GM11168 (cell line): Measurements from ENCODE around the gene JDP2.

Experiments used
- in situ Hi-C: fragments of 300-500 bp; cut with MboI; formaldehyde crosslinking; loops from one replicate; pipeline ENCODE4 v1.12.0; 2022; ENCODE audit warnings: low sequenced_read_pairs; ENCODE audit not compliant: unreplicated experiment

JDP2 gene

DNA sequence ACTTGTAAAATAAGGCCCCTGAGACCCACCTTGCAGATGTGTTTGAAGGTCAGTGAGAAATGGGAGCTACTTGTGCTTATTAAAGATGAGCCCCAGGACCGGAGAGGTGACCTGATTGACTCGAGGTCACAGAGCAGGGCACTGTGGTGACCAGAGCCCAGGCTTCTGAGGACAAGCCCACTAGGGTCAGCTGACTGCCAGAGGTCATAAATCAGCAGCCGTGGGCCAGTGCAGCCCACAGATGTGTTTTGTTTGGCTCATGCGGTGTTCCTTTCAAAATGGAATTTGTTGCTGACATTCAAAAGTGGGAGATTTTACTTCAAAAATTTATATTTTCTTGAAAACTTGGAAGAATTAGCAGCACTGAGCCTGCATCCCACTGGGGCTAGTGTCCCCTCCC, 24.5 kb downstream of the JDP2 start:
- in situ Hi-C loops, result loop anchor here (25.0 kb wide), 1 partner anchor 315 kb away; the partner anchor contains the start of gene NEK9

DNA sequence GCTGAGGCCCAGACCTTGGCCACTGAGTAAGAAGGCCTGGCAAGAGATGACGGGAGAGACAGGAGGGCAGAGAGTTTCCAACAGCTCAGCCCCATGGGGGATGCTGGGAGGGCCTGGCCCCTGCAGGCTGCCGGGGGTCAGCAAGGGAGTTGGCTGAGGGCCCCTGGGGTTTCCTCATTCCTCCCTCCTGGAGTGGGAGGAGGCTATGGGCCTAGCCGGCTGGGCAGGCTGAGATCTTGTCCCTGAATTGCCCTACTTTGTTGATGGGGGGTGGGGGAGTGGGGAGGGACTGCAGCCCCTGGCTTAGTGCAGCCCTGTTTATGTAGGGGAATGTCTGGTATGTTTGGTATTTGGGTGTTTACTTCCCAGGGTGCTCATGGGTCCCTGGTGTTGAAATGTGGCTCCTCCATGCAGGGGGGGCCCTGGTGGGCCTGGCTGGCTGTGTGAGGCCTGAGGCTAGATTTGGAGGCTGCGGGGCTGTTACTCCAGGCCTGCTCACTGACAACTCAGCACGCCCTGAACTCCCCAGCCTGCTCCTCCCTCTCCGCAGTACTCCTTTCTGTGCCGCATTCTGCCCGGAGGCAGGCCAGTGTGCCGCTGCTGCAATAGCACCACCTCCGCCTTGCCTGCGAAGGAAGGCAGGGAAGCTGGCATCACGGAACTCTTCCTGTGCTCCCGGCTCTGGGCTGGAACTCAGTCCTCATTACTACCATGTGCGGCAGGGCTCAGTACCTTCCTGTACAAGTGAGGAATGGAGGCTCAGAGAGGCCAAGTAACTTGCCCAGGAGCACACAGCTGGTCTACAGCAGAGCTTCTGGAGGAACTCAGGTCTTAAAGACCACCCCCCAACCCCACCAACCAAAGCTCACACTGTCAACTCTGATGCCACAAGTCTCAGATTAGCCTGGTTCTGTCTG, 25.3 kb downstream of the JDP2 start:
- in situ Hi-C loops, result loop anchor here (25.0 kb wide), 1 partner anchor 316 kb away; the partner anchor contains the start of gene NEK9

DNA sequence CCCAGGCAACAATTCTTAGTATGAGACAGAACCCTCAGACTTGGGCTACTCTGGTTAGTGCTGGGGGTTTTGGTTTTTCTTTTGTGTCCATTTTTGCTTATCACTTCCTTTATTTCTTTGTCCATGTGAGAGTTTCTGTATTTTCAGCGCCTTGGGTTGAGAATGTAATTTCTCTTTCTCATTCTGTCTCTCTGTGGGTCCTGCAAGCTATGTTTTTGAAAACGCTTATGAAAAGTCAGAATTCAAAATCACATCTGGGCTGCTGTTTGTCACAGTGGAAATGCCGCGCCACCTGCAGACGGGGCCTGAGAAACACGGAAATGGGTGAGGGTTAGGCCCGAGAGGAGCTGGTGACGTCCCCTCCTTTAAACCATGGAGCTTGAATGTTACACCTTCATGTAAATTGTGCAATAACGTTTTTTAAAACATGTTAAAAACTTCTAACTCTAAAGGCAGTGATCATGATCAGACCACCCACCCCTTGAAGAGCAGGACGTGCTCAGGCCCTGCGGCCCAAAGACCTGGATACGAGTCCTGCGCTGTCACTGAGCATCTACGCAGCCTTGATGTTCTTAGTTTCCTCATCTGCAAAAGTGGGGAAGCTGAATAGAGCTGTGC, 26.1 kb downstream of the JDP2 start:
- in situ Hi-C loops, result loop anchor here (25.0 kb wide), 1 partner anchor 317 kb away; the partner anchor contains the start of gene NEK9

DNA sequence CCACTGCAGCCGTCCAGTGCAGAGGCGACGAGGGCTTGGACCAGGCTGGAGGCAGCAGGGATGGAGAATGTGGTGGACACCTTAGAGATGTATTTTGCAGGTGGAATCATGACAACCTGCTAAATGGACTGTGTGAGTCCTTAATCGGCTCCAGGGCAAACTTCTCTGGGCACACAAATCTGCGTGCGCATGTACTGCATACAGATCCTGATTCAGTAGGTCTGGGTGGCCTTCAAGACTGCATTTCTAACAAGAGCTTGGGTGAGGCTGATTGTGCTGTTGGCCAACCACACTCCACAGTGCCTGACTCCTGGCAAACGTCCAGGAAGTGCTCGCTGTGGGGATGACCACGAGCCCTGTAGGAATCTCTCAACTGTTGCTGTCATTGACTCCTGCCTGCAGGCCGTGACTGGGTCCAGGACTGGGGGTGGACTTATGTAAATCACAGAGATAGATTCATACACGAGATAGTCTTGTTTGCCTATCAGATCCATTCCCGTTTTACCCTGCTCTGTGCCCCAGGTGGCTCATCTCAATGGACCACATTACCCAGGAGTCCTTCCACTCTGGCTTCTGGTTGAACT, 27.2 kb downstream of the JDP2 start:
- in situ Hi-C loops, result loop anchor here (25.0 kb wide), 1 partner anchor 318 kb away; the partner anchor contains the start of gene NEK9

DNA sequence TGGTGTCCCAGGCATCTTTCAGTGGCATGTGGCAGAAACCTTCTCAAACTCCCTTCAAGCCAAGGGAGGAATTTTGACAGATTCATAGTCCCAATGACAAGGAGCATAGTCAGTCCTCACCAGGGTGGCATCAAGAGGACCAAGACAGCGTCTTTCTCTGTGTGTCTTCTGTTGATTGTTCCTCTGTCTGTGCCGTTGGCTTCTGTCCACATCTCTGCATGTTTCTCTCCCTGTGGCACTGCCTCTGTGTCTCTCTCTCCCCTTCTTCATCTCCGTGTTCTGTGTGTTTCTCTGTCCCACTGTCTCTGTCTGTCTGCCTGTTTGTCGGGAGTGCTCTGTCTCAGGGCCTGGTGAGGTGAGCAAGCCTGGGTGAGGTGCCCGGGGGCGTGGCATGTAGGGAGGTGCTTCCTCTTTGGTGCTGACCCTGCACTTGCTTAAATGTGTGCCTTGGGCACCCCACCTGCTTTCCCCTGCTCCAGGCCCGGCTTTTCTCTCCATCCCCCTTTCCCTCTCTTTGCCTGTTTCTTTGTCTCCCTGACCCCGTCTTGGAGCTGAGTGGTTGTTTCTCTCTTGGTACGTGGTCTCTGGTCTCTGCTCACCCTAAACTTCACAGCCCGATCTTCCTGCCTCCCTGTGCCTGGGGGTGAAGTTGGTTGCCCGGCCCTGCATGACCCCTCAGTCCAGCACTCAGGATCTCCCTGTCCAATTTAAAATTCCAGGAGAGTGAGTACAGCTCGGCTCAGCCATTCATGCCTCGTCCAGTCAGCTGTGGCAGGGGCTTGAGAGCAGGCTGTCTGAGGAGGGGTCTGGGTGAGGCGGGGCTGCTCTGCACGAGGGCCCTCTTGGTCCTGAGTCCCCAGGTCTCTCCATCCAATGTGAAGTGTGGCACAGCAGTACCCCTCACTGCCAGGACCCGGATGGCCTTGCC, 28.5 kb downstream of the JDP2 start:
- in situ Hi-C loops, result loop anchor here (25.0 kb wide), 1 partner anchor 319 kb away; the partner anchor contains the start of gene NEK9

DNA sequence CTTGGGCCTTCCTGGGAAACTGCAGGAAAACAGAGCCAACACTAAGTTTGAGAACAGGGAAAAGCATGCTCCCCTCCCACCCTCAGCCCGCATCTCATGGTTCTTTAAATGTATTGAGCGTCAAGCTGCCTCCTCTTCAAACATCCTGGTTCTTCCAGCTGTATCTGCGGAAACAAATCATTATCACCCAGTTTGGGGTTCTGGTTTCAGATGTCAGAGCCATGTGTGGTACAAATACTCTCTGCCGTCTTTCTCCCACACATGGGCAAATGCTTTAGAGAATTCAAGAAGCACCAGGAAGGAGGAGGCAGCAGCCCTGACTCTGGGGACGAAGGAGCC, 29.1 kb downstream of the JDP2 start:
- in situ Hi-C loops, result loop anchor here (25.0 kb wide), 1 partner anchor 320 kb away; the partner anchor contains the start of gene NEK9

DNA sequence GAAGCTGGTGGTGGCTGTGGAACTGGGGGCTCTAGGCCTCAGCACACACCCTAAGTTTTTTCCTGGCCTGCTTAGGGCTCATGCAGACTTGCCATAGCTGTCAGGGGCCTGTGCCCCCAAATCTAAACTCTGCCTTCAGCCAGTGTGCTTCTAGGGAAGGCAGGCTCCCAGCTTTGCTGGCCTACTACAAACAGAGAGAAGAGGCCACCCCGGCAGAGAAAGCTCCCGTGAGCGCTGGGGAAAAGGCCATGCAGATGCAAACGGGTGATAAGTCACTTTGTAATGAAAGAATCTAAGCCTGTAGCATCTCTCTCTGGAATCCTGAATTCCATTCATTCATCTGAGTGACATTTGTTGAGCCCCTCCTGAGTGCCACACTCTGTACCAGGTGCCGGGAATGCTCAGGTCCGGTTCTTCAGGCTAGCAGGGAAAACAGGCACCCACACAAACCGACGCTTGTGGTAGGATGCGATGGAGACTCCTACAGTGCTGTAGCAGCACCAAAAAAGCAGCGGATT, 29.9 kb downstream of the JDP2 start:
- in situ Hi-C loops, result loop anchor here (25.0 kb wide), 1 partner anchor 320 kb away; the partner anchor contains the start of gene NEK9

DNA sequence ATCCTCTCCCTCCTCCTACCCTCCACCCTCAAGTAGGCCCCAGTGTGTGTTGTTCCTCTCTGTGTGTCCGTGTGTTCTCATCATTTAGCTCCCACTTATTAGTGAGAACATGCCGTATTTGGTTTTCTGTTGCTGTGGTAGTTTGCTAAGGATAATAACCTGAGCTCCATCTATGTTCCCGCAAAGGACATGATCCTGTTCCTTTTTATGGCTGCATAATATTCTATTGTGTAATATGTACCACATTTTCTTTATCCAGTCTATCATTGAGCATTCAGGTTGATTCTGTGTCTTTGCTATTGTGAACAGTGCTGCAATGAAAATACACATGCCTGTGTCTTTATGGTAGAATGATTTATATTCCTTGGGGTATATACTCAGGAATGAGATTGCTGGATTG, 30.5 kb downstream of the JDP2 start:
- in situ Hi-C loops, result loop anchor here (25.0 kb wide), 1 partner anchor 321 kb away; the partner anchor contains the start of gene NEK9

DNA sequence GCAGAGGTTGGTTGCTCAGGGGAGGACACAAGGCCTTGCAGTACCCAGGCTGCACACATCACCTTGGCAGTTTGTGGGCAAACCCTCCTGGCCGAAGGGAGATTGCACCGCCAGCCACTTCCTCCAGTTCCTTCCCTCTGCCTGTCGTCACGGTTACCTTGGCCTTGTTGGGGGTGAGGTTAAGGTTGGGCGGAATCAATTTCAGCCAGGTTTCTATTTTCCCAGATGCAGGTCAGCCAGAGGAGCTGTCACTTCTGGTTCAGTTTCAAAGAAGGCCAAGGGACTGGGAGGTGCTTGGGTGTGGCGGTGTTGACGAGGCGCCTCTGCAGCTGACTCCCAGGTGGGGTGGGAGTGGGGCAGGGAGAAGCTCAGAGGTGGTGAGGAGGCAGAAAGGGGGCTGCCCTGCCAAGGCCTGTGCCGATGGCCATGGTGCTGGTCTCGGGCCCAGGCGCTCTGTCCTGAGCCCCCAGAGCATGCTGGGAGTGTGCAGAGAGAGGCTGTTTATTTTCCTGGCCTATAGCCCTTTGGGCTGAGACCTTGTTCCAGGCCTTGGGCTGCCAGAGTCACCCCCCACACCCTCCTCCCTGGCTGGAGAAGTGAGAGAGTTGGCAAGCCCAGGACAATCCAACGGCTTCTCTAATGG, 31.4 kb downstream of the JDP2 start:
- in situ Hi-C loops, result loop anchor here (25.0 kb wide), 1 partner anchor 322 kb away; the partner anchor contains the start of gene NEK9

DNA sequence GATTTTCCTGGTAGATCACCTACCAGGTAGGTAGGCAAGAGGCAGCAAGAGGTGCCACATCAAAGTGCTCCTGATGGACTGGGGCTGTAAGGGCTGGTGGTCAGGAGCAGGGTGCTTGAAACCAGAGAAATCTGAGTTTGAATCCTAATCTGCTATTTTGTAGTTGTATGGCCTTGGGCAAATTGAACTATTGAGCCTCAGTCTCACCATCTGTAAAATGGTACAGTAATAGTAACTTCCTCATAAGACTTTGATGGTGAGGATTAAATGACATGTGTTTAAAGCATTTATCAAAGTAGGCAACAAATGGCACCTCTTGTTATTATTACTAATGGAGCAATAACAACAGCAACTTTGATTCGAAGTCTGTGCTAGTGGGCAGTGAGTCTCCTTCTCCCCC, 32.0 kb downstream of the JDP2 start:
- in situ Hi-C loops, result loop anchor here (25.0 kb wide), 1 partner anchor 322 kb away; the partner anchor contains the start of gene NEK9

DNA sequence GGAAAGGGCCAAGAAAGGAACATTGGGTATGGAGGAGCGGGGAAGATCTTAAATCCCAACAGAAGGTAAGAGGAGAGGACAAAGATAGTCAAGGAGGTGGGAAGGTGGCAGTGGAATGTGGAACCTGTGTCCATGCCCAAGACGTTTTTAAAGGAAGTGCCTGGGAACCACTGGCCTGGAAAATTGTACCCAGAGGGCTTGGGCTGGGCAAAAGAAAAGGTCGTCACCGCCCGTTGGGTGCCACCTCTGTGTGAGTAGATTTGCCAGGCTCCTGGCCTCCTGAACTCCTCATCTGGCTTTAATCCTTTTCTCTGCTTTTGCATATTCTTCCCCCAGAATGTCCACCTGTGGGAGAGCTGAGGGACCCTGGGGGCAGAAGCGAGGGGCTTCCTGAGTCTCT, 32.6 kb downstream of the JDP2 start:
- in situ Hi-C loops, result loop anchor here (25.0 kb wide), 1 partner anchor 323 kb away; the partner anchor contains the start of gene NEK9

DNA sequence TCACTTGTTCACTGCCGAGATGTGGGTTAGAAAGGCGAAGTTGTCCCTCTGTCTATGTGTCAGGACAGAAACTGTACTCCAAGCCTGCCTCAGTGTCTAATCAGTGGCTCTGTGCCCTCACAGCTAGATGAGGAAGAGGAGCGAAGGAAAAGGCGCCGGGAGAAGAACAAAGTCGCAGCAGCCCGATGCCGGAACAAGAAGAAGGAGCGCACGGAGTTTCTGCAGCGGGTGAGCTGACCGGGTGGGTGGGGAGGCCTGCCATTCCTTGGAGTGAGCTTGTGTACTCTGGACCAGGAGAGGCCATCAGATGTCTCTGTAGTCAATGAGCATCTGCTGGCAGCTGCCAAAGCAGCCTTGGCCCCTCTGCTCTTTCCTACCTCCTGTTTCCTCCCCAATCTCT, 33.5 kb downstream of the JDP2 start:
- in situ Hi-C loops, result loop anchor here (25.0 kb wide), 1 partner anchor 324 kb away; the partner anchor contains the start of gene NEK9

DNA sequence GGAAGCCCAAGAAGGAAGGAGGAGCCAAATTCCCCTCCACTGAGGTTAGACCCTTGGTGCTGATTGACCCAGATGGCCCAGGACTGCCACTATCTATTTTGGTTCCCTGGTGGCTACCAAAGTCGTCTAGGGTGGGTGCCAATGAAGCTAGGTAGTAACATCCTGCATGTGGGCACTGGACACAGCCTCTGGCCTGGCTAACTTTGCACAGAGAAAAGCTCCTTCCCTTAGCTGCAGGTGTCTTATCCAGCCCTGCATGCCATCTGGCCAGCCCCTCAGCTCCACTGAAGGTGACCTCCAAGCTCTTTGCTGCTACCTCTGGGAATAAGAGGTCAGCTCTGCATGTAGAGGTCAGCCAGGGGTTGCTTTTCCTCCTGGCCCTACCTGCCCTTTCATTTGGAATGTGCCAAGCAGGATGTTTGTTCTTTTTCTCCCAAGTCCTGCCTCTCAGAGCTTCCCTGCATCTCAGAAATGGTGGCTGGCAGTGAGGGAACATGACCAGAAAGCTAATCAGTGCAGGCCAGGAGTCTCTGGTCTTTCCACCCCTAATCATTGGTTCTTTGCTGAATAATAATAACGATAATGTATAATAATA, 34.0 kb downstream of the JDP2 start:
- in situ Hi-C loops, result loop anchor here (25.0 kb wide), 1 partner anchor 325 kb away; the partner anchor contains the start of gene NEK9

DNA sequence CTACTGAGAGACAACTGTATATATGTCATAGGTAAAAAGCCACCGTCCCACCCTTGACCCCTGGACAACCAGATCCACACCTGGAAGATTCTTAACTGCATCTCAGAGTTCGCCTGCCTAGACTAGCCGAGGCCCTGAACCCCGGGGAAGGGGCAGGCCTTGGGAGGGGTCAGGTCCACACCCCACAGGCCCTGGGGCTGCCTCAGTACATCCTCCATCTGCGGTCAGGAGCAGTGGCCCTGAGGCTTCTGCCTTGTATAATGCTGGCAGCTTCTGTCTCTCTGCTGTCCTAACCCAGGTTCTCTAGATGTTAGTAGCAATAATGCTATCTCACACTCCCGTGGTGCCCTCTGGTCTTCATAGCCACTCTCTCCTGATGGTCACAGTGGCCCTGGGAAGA, 36.8 kb downstream of the JDP2 start:
- in situ Hi-C loops, result loop anchor here (25.0 kb wide), 1 partner anchor 327 kb away; the partner anchor contains the start of gene NEK9

DNA sequence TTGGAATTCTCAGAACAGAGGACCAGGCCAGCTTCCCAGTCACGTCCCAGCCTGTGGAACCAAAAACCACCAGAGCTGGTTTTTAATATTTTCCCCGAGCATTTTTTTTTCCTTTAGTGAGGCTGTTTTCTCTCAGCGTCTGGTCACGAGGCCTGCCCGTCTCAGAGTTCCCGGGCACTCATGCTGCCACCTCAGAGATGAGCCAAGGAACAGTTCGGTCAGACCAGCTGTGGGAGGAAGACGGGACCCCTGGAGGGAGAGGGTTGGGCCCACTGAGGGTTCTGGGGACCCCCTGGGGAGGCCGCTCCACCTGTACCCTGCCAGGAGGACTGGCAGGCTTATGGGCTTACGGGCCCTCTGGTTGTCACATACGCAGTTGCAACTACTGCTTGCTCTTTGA, 39.9 kb downstream of the JDP2 start:
- in situ Hi-C loops, result loop anchor here (25.0 kb wide), 1 partner anchor 330 kb away; the partner anchor contains the start of gene NEK9

DNA sequence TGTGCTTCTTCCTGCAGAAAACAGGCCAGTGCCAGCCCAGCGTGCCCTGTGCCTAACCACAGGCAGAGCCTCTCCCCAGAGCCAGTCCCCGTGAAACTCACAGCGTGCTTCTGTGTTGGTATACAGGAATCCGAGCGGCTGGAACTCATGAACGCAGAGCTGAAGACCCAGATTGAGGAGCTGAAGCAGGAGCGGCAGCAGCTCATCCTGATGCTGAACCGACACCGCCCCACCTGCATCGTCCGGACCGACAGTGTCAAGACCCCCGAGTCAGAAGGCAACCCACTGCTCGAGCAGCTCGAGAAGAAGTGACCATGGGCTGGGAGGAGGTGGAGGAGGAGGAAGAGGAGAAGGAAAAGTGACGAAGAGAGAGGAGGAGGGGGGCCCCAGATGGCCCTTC, 41.3 kb downstream of the JDP2 start:
- in situ Hi-C loops, result loop anchor here (25.0 kb wide), 1 partner anchor 332 kb away; the partner anchor contains the start of gene NEK9

DNA sequence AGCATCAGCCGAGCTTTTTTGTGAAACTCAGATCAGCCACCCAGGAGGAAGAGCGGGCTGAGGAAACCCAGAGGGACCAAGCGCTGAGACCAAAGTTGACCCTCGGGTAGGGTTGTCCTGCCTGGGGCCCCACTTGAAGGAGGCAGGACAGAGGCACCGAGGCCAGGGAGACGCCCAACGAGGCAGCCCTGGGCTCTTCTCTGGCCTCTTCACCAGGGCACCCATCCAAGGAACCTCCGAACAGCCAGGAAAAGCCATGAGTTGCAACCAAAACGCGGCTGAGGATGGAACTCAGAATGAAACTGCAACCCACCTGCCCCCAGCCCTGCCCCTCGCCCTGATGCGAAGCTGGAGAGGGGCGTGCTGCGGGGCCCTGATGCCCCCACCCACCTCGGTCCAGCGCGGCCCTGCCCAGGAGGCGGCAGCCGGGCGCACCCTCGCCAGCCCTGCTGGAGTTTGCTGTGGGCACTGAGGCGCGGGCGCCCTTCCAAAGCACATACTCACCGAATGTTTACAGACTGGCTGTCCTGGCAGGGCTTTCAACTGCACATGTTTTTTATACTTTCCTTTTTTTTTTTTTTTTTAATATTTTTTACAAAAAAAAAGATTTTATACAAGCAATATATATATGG, 41.9 kb downstream of the JDP2 start:
- in situ Hi-C loops, result loop anchor here (25.0 kb wide), 1 partner anchor 332 kb away; the partner anchor contains the start of gene NEK9
